Measurements from ENCODE around the gene GBF1. TPM values are rescaled to one million over a fixed set of nuclear protein-coding genes. Genes with fewer than 3 reads are reported as not detected.

GBF1 gene
- total RNA-seq, 1 experiment from 2014 or later, result 23.7 TPM

GRCh38 chr10:102314801-102315200 lies 69.5 kb downstream of the GBF1 start:
- no peak overlapping the region for H3T11ph ChIP-seq (ENCODE audit: low read length)
- no peak overlapping the region for H3K4me2 ChIP-seq (ENCODE audit: insufficient read depth, insufficient read length, low read length)
- H4K8ac ChIP-seq (replicated peaks; ENCODE audit: insufficient read length, low read depth, low read length), result no peak overlapping the region
- no peaks in the 10 kb centered on the region for H3K23me2 ChIP-seq (ENCODE audit: insufficient read length, low read depth, low read length, poor library complexity, severe bottlenecking)
- H3K4ac ChIP-seq (ENCODE audit: low read depth, low read length), result no peak overlapping the region
- Mint-ChIP-seq H3K9me3 (no peaks in the 10 kb centered on the region), H3K36me3 (ENCODE audit: insufficient read depth in 1 of 3, low read depth in 3 of 3) (no peaks in the 10 kb centered on the region), H3K27ac (no peak overlapping the region), H3K4me3 (no peak overlapping the region), H3K4me1 (peaks cover 16 to 18% of the 10 kb centered on the region in 2 experiments), H3K27me3 (ENCODE audit: low read depth) (no peaks in the 10 kb centered on the region)
- no peaks in the 10 kb centered on the region for H3K27me3 ChIP-seq (ENCODE audit: insufficient read depth, low read length)
- H4K5ac ChIP-seq (ENCODE audit: insufficient read length, low read depth, low read length), result no peak overlapping the region
- no peaks in the 10 kb centered on the region for H4K20me1 ChIP-seq (ENCODE audit: control insufficient read depth, insufficient read depth, insufficient read length)
- no peak overlapping the region for H4K91ac ChIP-seq (ENCODE audit: insufficient read length, low read depth, low read length)
- H3K18ac ChIP-seq (ENCODE audit: insufficient read length, low read depth, low read length), result no peak overlapping the region
- no peaks in the 10 kb centered on the region for H3K9me3 ChIP-seq (ENCODE audit: control insufficient read depth, low read depth, low read length)
- H3K79me1 ChIP-seq (ENCODE audit: insufficient read depth, low read depth, low read length, poor library complexity, severe bottlenecking), result no peaks in the 10 kb centered on the region
- no peaks in the 10 kb centered on the region for H3K79me2 ChIP-seq (ENCODE audit: insufficient read depth, low read length)
- H2BK5ac ChIP-seq (ENCODE audit: insufficient read length, low read length), result no peak overlapping the region
- no peak overlapping the region for H2AFZ ChIP-seq (ENCODE audit: low read length)
- H2BK15ac ChIP-seq (ENCODE audit: low read depth, low read length), result no peak overlapping the region
- no peak overlapping the region for H3K9ac ChIP-seq (ENCODE audit: extremely low read depth, insufficient read length, low read length)
- no peak overlapping the region for H3K27ac ChIP-seq (ENCODE audit: insufficient read length, low read depth, low read length)
- no peak overlapping the region for H3K56ac ChIP-seq (ENCODE audit: insufficient read length, low read depth, low read length)
- no peak overlapping the region for H2BK120ac ChIP-seq (ENCODE audit: low read depth, low read length, poor library complexity, severe bottlenecking)
- TF ChIP-seq CTCF (conservative IDR thresholded peaks at IDR 0.05), result no peak
- no peak overlapping the region for H2AK5ac ChIP-seq (ENCODE audit: insufficient read length, low read length)
- DNase-seq, result no peak
- no peak overlapping the region for H2BK12ac ChIP-seq (ENCODE audit: insufficient read length, low read depth, low read length)
- WGBS (ENCODE audit: extremely low coverage, insufficient read length, low lambda C conversion rate), result no CpG with 5 or more reads among the region's 1 CpG
- no peak overlapping the region for H3K23ac ChIP-seq (ENCODE audit: insufficient read length, low read depth, low read length)
- H2BK20ac ChIP-seq (ENCODE audit: low read depth, low read length, poor library complexity, severe bottlenecking), result no peak overlapping the region
- peaks cover 3% of the 10 kb centered on the region; the same call in 1 of the 2 replicates for H3K4me1 ChIP-seq (ENCODE audit: insufficient read depth, low read length)
- no peak overlapping the region for H3K14ac ChIP-seq (ENCODE audit: insufficient read depth, low read length)
